GM12801 (cell line): ENCODE results near the gene BMPER.

Experiments
- TF ChIP-seq, protein P1 (sequence below): IDR thresholded peaks from one replicate; pipeline ENCODE4 v1.5.1; 2011; ENCODE audit warnings: control low read depth; ENCODE audit not compliant: insufficient read length; ENCODE audit errors: extremely low read depth

BMPER gene

DNA sequence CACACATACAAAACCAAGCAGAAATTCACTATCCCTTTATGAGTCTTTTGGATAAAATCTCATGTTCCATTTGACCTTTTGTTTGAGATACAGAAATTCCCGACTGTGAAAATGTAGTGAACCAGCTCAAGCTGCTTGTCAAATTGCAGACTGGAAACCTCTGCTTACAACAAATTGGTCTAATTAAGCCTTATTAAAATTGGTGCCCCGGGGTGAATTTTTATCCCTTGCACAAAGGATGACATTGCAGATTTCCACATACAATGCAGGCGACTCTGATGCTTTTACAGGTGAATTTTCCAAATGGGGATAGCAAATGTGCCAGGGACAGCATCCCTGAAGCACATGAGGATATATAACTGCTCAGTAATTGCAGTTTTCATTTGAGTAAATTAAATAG is 257.3 kb downstream of the BMPER start:
- TF ChIP-seq, protein P1, sequence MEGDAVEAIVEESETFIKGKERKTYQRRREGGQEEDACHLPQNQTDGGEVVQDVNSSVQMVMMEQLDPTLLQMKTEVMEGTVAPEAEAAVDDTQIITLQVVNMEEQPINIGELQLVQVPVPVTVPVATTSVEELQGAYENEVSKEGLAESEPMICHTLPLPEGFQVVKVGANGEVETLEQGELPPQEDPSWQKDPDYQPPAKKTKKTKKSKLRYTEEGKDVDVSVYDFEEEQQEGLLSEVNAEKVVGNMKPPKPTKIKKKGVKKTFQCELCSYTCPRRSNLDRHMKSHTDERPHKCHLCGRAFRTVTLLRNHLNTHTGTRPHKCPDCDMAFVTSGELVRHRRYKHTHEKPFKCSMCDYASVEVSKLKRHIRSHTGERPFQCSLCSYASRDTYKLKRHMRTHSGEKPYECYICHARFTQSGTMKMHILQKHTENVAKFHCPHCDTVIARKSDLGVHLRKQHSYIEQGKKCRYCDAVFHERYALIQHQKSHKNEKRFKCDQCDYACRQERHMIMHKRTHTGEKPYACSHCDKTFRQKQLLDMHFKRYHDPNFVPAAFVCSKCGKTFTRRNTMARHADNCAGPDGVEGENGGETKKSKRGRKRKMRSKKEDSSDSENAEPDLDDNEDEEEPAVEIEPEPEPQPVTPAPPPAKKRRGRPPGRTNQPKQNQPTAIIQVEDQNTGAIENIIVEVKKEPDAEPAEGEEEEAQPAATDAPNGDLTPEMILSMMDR = no peak

DNA sequence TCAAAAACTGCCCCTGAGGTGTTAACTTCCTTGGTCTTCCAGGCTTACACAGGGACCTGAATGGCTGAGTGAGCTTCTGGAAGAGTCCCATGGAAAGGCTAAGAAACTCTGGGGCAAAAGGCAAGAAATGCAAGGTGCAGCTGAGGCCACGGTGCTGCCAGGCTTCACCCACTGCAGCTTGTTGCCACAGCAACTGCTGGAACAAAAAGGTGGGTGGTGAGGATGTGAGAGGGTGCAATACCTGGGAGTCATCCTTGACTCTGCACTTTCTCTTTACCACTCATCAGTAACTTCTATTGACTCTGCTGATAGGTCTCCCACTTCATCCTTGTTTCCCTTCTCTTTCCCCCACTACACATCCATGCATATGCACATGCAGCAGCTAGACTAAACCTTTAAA is 258.6 kb downstream of the BMPER start:
- TF ChIP-seq, protein P1 = no peak

DNA sequence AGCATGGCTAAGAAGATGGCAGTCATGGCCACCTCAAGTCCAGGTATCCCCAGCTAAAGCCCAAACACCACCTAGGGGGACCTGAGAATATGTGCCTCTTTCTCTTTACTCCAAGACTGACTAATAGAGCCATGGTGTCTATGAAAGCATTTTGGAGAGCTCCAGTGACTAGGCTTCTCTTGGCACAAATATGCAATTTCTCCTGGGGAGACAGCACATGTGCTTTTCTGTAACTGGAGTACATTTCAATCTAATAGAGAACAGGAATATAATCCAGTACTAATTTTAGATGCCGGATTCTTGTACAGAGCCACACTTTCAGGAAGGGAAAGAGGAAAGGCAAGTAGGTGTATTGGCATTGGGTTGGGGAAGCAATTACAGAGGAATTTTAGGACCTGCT is 260.1 kb downstream of the BMPER start:
- TF ChIP-seq, protein P1 = no peak

DNA sequence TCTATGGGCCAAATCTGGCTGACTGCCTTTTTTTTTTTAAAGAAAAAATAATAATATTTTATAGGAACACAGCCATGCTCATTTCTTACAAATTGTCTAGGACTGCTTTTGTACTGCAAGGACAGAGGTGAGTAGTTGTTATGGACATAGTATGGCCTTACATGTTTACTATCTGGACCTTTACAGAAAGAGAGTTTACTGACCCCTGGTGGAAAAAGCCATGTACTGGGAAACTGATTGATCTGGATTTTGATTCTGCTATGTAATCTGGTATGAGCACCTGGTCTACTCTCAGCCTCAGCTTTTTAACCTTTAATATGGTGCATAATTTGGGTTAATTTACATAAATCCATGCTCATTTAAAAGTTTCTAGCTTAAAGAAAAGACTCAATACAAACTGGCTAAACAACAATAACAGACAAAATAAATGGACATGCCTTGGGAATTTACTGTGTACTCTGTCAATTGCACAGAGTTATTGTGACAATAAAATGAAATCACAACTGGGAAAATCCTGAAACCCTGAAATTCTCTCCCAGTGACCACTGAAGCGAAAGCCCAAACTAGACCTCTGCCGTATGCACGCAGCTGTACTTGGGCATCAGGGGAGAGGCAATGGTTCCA is 260.7 kb downstream of the BMPER start:
- TF ChIP-seq, protein P1 = no peak

DNA sequence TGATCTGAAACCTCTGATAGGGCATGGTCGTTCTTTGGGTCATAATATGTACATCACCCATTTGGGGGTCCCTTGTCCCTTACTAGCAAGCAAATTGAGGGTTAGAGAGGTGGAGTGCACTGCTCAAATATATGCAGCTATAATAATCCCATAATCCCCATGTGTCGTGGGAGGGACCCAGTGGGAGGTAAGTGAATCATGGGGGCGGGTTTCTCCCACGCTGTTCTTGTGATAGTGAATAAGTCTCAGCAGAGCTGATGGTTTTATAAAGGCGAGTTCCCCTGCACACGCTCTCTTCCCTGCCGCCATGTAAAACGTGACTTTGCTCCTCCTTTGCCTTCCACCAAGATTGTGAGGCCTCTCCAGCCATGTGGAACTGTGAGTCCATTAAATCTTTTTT is 262.7 kb downstream of the BMPER start:
- TF ChIP-seq, protein P1 = no peak

DNA sequence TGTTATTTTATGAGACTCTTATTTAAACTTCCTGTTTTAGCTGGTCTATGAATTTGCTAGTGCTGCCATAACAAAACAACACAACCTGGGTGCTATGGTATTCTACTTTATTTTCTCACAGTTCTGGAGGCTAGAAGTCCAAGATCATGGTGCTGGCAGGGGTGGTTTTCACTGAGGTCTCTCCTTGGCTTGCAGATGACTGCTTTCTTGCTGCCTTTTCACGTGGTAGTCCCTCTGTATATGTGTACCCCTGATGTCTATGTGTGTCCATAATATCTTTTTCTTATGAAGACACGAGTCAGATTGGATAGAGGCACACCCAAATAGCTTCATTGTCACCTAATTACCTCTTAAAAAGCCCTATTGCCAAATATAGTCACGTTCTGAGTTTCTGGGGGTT is 270.5 kb downstream of the BMPER start:
- TF ChIP-seq, protein P1 = no peak

DNA sequence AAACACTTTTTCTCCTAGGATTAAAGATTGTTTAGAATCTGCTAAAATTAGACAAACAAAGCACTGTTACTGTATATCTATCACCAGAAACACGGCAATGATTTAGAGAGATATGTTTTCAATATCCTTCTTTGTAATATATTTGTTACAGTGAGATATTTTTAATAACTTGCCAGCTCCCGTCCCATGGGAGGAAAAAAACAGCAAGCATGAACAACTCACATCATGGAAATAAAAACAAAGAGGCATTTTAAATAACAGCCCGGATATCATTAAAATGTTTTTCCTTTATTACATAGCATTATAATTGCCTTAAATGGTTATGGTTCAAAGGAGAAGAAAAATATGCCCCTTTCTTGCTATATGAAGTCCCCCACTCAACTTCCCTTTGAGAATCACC is 272.1 kb downstream of the BMPER start:
- TF ChIP-seq, protein P1 = no peak
